Chondrocyte (in vitro differentiated cells): ENCODE measurements around the gene HAUS3. TPM values are rescaled to one million over a fixed set of nuclear protein-coding genes. Genes with fewer than 3 reads are reported as not detected.
"Not testable (repeated sequence)": the region's sequence is repeated elsewhere in the genome, so short reads cannot be mapped to it uniquely, and the experiment has no call there.

Source experiments
- DNase-seq: peaks from one replicate; pipeline ENCODE4 v3.0.0; 2021; ENCODE audit warnings: mixed read lengths, low spot score
- H3K27ac Mint-ChIP-seq: one replicate; pipeline ENCODE4 v1.8.0; 2021; ENCODE audit warnings: mild to moderate bottlenecking, moderate library complexity, mixed read lengths; ENCODE audit not compliant: unreplicated experiment
- H3K27me3 Mint-ChIP-seq: 2 replicates; pipeline ENCODE4 v1.8.0; 2021; ENCODE audit warnings: low read depth, mixed read lengths
- H3K36me3 Mint-ChIP-seq: 2 replicates; pipeline ENCODE4 v1.8.0; 2021; ENCODE audit warnings: low read depth, mixed read lengths
- H3K4me1 Mint-ChIP-seq: 2 replicates; pipeline ENCODE4 v1.8.0; 2021; ENCODE audit warnings: low read depth, mild to moderate bottlenecking, mixed read lengths
- H3K4me3 Mint-ChIP-seq: one replicate; pipeline ENCODE4 v1.8.0; 2021; ENCODE audit warnings: mild to moderate bottlenecking, moderate library complexity, mixed read lengths; ENCODE audit not compliant: unreplicated experiment
- H3K9me3 Mint-ChIP-seq: 2 replicates; pipeline ENCODE4 v1.8.0; 2021; ENCODE audit warnings: low read depth, mixed read lengths
- total RNA-seq: library from RNA; stranded (reverse); gene quantifications from 3 replicates; pipeline ENCODE4 v1.2.1, GENCODE V29; 2021
- TF ChIP-seq, protein P1 (sequence below): fragments of 200-600 bp; sonication (generic); IDR thresholded peaks from 2 replicates; pipeline ENCODE4 v1.5.0; 2021; ENCODE audit warnings: antibody characterized with exemption, mild to moderate bottlenecking, moderate library complexity

HAUS3 gene
- total RNA-seq, 1 donor from 2014 or later, result 10.0 TPM

DNA sequence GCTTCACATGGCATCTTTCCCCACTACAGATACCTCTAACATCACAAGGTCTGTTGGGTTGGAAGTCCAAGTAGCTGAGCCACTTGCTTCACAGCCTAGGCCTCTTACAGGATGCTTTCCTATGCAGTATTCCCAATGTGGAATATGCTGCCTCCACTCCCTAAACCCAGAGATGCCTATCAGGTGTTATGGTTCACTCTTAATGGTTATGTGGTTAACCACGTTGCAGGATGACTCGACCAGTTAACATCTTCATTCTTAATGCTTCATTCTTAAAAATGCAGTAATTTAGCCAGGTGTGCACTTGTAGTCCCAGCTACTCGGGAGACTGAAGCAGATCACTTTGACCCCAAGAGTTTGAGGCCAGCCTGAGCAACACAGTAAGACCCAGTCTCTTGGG lies 24.2 kb downstream of the HAUS3 start:
- peaks cover under 1% of the 10 kb centered on the region for H3K36me3 Mint-ChIP-seq
- H3K4me3 Mint-ChIP-seq, result no peak overlapping the region
- DNase-seq, result no peak
- no peak overlapping the region for H3K27ac Mint-ChIP-seq
- H3K4me1 Mint-ChIP-seq, result peaks cover 6% of the 10 kb centered on the region
- H3K9me3 Mint-ChIP-seq, result no peaks in the 10 kb centered on the region
- no peaks in the 10 kb centered on the region for H3K27me3 Mint-ChIP-seq
- TF ChIP-seq, protein P1, sequence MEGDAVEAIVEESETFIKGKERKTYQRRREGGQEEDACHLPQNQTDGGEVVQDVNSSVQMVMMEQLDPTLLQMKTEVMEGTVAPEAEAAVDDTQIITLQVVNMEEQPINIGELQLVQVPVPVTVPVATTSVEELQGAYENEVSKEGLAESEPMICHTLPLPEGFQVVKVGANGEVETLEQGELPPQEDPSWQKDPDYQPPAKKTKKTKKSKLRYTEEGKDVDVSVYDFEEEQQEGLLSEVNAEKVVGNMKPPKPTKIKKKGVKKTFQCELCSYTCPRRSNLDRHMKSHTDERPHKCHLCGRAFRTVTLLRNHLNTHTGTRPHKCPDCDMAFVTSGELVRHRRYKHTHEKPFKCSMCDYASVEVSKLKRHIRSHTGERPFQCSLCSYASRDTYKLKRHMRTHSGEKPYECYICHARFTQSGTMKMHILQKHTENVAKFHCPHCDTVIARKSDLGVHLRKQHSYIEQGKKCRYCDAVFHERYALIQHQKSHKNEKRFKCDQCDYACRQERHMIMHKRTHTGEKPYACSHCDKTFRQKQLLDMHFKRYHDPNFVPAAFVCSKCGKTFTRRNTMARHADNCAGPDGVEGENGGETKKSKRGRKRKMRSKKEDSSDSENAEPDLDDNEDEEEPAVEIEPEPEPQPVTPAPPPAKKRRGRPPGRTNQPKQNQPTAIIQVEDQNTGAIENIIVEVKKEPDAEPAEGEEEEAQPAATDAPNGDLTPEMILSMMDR, result no peak

DNA sequence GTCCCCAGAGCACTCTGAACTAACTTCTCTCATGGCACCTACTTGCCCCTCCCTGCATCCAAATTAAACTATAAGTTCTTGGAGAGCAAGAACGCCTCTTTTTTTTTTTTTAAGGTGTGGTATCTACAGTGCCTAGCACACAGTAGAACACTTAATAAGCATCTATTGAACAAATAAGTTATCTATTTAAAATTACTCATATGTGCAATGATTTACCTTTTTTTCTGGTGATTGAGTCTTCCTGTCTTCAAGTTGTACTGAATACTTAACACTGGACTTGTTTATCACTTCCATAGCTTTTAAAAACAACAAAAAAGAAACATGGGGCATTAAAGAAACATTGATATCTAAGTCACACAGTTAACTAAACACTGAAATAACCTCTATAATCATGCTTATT lies 29.1 kb downstream of the HAUS3 start:
- Mint-ChIP-seq H3K9me3 (no peaks in the 10 kb centered on the region), H3K4me1 (no peaks in the 10 kb centered on the region), H3K4me3 (no peak overlapping the region), H3K27me3 (no peaks in the 10 kb centered on the region), H3K27ac (no peak overlapping the region), H3K36me3 (peaks cover 6% of the 10 kb centered on the region)
- TF ChIP-seq, protein P1, result no peak
- DNase-seq, result no peak

DNA sequence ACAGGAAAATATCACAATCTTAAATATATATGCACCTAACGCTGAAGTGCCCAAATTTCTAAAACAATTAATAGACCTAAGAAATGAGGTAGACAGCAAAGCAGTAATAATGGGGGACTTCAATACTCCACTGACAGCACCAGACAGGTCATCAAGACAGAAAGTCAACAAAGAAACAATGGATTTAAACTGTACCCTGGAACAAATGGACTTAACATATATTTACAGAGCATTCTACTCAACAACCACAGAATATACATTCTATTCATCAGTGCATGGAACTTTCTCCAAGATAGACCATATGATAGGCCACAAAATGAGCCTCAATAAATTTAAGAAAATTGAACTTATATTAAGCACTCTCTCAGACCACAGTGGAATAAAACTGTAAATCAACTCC lies 39.1 kb downstream of the HAUS3 start:
- H3K4me3 Mint-ChIP-seq, DNase-seq, H3K27ac Mint-ChIP-seq, H3K4me1 Mint-ChIP-seq, H3K9me3 Mint-ChIP-seq, H3K27me3 Mint-ChIP-seq: not testable (repeated sequence)
- H3K36me3 Mint-ChIP-seq, result peaks cover 11% of the 10 kb centered on the region

DNA sequence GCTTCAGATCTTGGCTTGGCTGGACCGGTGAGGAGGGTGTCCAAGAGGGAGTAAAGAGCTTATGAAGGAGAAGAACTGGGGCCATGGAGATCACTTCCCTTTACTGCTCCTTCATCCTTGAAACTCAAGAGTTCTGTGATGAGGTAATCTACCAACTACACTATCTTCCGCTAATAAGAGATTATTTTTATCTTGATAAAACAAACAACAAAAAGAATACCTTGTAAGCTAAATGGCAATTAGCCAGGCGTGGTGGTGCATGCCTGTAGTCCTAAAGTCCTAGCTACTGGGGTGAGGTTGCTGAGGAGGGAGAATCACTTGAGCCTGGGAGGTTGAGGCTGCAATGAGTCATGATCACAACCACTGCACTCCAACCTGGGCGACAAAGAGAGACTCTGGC lies 47.4 kb downstream of the HAUS3 start:
- H3K36me3 Mint-ChIP-seq, result peaks cover 32% of the 10 kb centered on the region
- TF ChIP-seq, protein P1, result no peak
- H3K27ac Mint-ChIP-seq, result no peak overlapping the region
- H3K27me3 Mint-ChIP-seq, result no peaks in the 10 kb centered on the region
- H3K9me3 Mint-ChIP-seq, result peaks cover 11% of the 10 kb centered on the region
- H3K4me3 Mint-ChIP-seq, result no peak overlapping the region
- no peaks in the 10 kb centered on the region for H3K4me1 Mint-ChIP-seq
- no peak for DNase-seq

DNA sequence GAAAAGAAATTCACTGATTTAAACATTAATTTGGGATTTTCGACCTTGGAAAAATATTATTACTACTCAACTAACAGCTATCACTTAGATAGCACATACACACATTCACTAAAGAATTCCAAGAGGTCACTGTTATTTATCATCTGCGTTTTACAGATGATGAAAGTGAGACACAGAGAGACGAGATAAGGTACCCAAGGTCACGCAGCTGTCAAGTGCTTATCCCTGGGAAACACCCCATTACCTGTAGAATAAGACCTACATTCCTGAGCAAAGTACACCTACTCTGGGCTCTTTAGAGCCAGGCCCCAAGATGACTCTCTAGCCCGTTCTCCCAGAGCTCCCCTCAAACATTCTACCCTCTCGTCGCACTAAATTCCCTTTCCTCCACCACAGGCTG lies 48.6 kb downstream of the HAUS3 start:
- TF ChIP-seq, protein P1, result no peak
- Mint-ChIP-seq H3K36me3 (peaks cover 29% of the 10 kb centered on the region), H3K27me3 (no peaks in the 10 kb centered on the region), H3K4me1 (no peaks in the 10 kb centered on the region), H3K27ac (no peak overlapping the region), H3K4me3 (no peak overlapping the region), H3K9me3 (peaks cover 10% of the 10 kb centered on the region)
- DNase-seq, result no peak

DNA sequence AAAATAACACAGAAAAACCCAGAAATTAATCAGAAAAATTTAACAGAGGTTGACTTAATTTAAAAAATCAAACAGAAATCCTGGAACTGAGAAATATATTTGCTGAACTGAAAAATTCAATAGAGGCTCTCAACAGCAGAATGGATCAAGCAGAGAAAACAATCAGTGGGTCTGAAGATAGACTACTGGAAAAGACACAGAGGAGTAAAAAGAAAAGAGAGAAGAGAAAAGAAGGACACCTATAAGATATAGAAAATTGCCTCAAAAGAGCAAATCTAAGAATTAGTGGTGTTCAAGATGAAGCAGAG lies 55.1 kb downstream of the HAUS3 start:
- Mint-ChIP-seq H3K27me3 (no peaks in the 10 kb centered on the region), H3K4me1 (no peaks in the 10 kb centered on the region), H3K27ac (no peak overlapping the region), H3K36me3 (peaks cover 23% of the 10 kb centered on the region), H3K9me3 (peaks cover 35% of the 10 kb centered on the region), H3K4me3 (no peak overlapping the region)
- TF ChIP-seq, protein P1, result no peak
- no peak for DNase-seq
